Cardiac septum (tissue), 1 donor: Measurements from ENCODE around the gene LRIT3. TPM values are rescaled to one million over a fixed set of nuclear protein-coding genes. Genes with fewer than 3 reads are reported as not detected.

Source experiments
- DNase-seq: peaks from one replicate; pipeline ENCODE4 v3.0.0-alpha.2; 2020; ENCODE audit warnings: low spot score
- intact Hi-C: fragments of 100-400 bp; cut with DNase I; formaldehyde crosslinking; loops from one replicate; pipeline ENCODE4 v1.14.0; 2022
- long read RNA-seq: library from polyadenylated mRNA; unstranded; transcript quantifications from one replicate; pipeline ENCODE4 v2.0.0, GENCODE V29; 2021
- total RNA-seq: library from RNA; stranded (reverse); fragmentation: NEBNext Ultra II Directional; extraction: Animal tissue kit (Norgen Biotek cat#: 25700); gene quantifications from one replicate; pipeline ENCODE4 v1.2.1, GENCODE V29; 2021
- donor health status: DM: no; HTN: no; CAD: no.

LRIT3 gene
- not detected for total RNA-seq
- long read RNA-seq = 0 reads

- intact Hi-C loops = no loop called here
- DNase-seq = no peak
Measured at GRCh38 chr4:109847896-109848442, at the start of gene LRIT3. TSS of gene LRIT3 (plus strand) at chr4:109848107. CDS start at chr4:109848202, 95 bp downstream.

GRCh38 chr4:109798866-109799265 is 49.0 kb upstream of the LRIT3 start:
- DNase-seq = no peak
- intact Hi-C loops = no loop called here

GRCh38 chr4:109801099-109801789 is 46.7 kb upstream of the LRIT3 start:
- intact Hi-C loops = loop anchor here (5.0 kb wide), 1 partner anchor 69 kb away; the partner anchor contains the start of gene PLA2G12A
- no peak for DNase-seq

GRCh38 chr4:109801895-109802319 is 46.0 kb upstream of the LRIT3 start, which contains the start of gene CFI:
TSS of gene CFI (minus strand) at chr4:109801999. CDS start at chr4:109801971, 28 bp downstream.
- no peak for DNase-seq

GRCh38 chr4:109803924-109804571 is 43.9 kb upstream of the LRIT3 start:
- intact Hi-C loops = loop anchor here (5.0 kb wide), 1 partner anchor 72 kb away; the partner anchor contains the start of gene PLA2G12A
- DNase-seq = no peak

More at GRCh38 chr4:109801895-109802319, 46.0 kb upstream of the LRIT3 start, which contains the start of gene CFI:
- intact Hi-C loops = loop anchor here (5.0 kb wide), 1 partner anchor 70 kb away; the partner anchor contains the start of gene PLA2G12A

GRCh38 chr4:109809655-109810054 is 38.3 kb upstream of the LRIT3 start:
- no peak for DNase-seq

GRCh38 chr4:109810552-109811387 is 37.1 kb upstream of the LRIT3 start:
- DNase-seq = no peak
- intact Hi-C loops = loop anchor here (10.0 kb wide), 2 partner anchors 164 to 246 kb away; partner anchors contain the start of gene MCUB

More at GRCh38 chr4:109809655-109810054, 38.3 kb upstream of the LRIT3 start:
- intact Hi-C loops = loop anchor here (10.0 kb wide), 2 partner anchors 165 to 245 kb away; partner anchors contain the start of gene MCUB

- intact Hi-C loops = loop anchor here (10.0 kb wide), 2 partner anchors 163 to 247 kb away; partner anchors contain the start of gene MCUB
Measured at GRCh38 chr4:109811707-109812106, 36.2 kb upstream of the LRIT3 start.

GRCh38 chr4:109815151-109816081 is 32.5 kb upstream of the LRIT3 start, which contains the start of gene GAR1:
TSS of gene GAR1 (plus strand) at chr4:109815762. CDS start at chr4:109816165, 403 bp downstream.
- DNase-seq = peak; percentile 96
- intact Hi-C loops = loop anchor here (1.0 to 10.0 kb wide), 5 partner anchors 86 to 383 kb away; partner anchors contain the start of genes CASP6, MCUB and SEC24B

More at GRCh38 chr4:109811707-109812106, 36.2 kb upstream of the LRIT3 start:
- no peak for DNase-seq

- intact Hi-C loops = loop anchor here (5.0 to 10.0 kb wide), 3 partner anchors 114 to 251 kb away; partner anchors contain the start of genes CASP6 and MCUB
- no peak for DNase-seq
Measured at GRCh38 chr4:109816082-109816442, 31.8 kb upstream of the LRIT3 start.

- no peak for DNase-seq
- intact Hi-C loops = loop anchor here (5.0 to 10.0 kb wide), 3 partner anchors 115 to 252 kb away; partner anchors contain the start of genes CASP6 and MCUB
Measured at GRCh38 chr4:109816894-109817293, 31.0 kb upstream of the LRIT3 start.

GRCh38 chr4:109818268-109818667 is 29.6 kb upstream of the LRIT3 start:
- intact Hi-C loops = loop anchor here (5.0 to 10.0 kb wide), 3 partner anchors 116 to 253 kb away; partner anchors contain the start of genes CASP6 and MCUB
- DNase-seq = no peak

GRCh38 chr4:109820563-109820962 is 27.3 kb upstream of the LRIT3 start:
- intact Hi-C loops = no loop called here
- no peak for DNase-seq

GRCh38 chr4:109821185-109821584 is 26.7 kb upstream of the LRIT3 start:
- intact Hi-C loops = no loop called here
- no peak for DNase-seq

- intact Hi-C loops = no loop called here
- no peak for DNase-seq
Measured at GRCh38 chr4:109826719-109827118, 21.2 kb upstream of the LRIT3 start.

GRCh38 chr4:109827672-109828071 is 20.2 kb upstream of the LRIT3 start, which contains the start of gene RRH:
TSS of gene RRH (plus strand) at chr4:109827972. CDS start at chr4:109828028, 56 bp downstream.
- no peak for DNase-seq
- intact Hi-C loops = no loop called here

GRCh38 chr4:109833756-109834155 is 14.2 kb upstream of the LRIT3 start:
- DNase-seq = no peak
- intact Hi-C loops = no loop called here
